Endothelial cell (in vitro differentiated cells): ENCODE results near the gene MRO. TPM values are rescaled to one million over a fixed set of nuclear protein-coding genes. Genes with fewer than 3 reads are reported as not detected.

Experiments
- DNase-seq: peaks from one replicate; pipeline ENCODE4 v3.0.0; 2021; ENCODE audit warnings: low spot score
- H3K27ac Mint-ChIP-seq: one replicate; pipeline ENCODE4 v1.8.0; 2021; ENCODE audit warnings: mixed read lengths, inconsistent platforms; ENCODE audit not compliant: unreplicated experiment
- H3K27me3 Mint-ChIP-seq: one replicate; pipeline ENCODE4 v1.8.0; 2021; ENCODE audit warnings: mild to moderate bottlenecking, moderate library complexity, mixed read lengths, inconsistent platforms; ENCODE audit not compliant: unreplicated experiment
- H3K36me3 Mint-ChIP-seq: one replicate; pipeline ENCODE4 v1.8.0; 2021; ENCODE audit warnings: mild to moderate bottlenecking, low read depth, mixed read lengths, inconsistent platforms; ENCODE audit not compliant: unreplicated experiment
- H3K4me1 Mint-ChIP-seq: one replicate; pipeline ENCODE4 v1.8.0; 2021; ENCODE audit warnings: mild to moderate bottlenecking, mixed read lengths, inconsistent platforms; ENCODE audit not compliant: unreplicated experiment
- H3K4me3 Mint-ChIP-seq: one replicate; pipeline ENCODE4 v1.8.0; 2021; ENCODE audit warnings: mild to moderate bottlenecking, mixed read lengths, inconsistent platforms; ENCODE audit not compliant: unreplicated experiment
- H3K9me3 Mint-ChIP-seq: one replicate; pipeline ENCODE4 v1.8.0; 2021; ENCODE audit warnings: mixed read lengths, inconsistent platforms; ENCODE audit not compliant: unreplicated experiment
- total RNA-seq: library from RNA; stranded (reverse); fragmentation: NEBNext Ultra II Directional; extraction: Animal tissue kit (Norgen Biotek cat#: 25700); gene quantifications from one replicate; pipeline ENCODE4 v1.2.1, GENCODE V29; 2021; ENCODE audit not compliant: unreplicated experiment
- TF ChIP-seq, protein P1 (sequence below): fragments of 200-600 bp; sonication (generic); IDR thresholded peaks from one replicate; pipeline ENCODE4 v1.5.0; 2021; ENCODE audit warnings: antibody characterized with exemption; ENCODE audit not compliant: unreplicated experiment

Gene MRO
- total RNA-seq, 1 donor from 2014 or later, result 0.23 TPM

DNA sequence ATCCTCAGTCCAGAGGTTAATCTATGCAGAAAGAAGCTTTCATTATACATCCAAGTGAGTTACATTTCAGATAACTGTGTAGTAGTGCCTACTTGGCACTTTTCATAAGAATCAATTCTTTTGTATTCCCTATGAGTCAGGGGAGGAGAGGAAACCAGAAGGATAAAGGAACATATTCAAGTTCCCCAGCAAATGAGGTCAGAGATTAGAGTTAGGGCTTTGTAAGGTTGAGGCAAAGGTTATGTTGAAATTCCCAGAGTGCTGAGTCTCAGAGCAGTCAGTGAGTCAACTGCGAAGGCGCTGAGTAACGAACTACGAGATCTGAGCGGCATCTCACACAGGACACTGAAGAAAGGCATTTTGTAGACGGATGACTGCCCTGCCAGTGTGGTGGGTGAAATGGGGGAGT, 34.1 kb upstream of the MRO start:
- no peak overlapping the region for H3K27ac Mint-ChIP-seq
- TF ChIP-seq, protein P1, sequence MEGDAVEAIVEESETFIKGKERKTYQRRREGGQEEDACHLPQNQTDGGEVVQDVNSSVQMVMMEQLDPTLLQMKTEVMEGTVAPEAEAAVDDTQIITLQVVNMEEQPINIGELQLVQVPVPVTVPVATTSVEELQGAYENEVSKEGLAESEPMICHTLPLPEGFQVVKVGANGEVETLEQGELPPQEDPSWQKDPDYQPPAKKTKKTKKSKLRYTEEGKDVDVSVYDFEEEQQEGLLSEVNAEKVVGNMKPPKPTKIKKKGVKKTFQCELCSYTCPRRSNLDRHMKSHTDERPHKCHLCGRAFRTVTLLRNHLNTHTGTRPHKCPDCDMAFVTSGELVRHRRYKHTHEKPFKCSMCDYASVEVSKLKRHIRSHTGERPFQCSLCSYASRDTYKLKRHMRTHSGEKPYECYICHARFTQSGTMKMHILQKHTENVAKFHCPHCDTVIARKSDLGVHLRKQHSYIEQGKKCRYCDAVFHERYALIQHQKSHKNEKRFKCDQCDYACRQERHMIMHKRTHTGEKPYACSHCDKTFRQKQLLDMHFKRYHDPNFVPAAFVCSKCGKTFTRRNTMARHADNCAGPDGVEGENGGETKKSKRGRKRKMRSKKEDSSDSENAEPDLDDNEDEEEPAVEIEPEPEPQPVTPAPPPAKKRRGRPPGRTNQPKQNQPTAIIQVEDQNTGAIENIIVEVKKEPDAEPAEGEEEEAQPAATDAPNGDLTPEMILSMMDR, result no peak
- H3K4me3 Mint-ChIP-seq, result no peak overlapping the region
- H3K36me3 Mint-ChIP-seq, result no peaks in the 10 kb centered on the region
- H3K9me3 Mint-ChIP-seq, result no peaks in the 10 kb centered on the region
- H3K27me3 Mint-ChIP-seq, result peaks cover 2% of the 10 kb centered on the region
- H3K4me1 Mint-ChIP-seq, result no peaks in the 10 kb centered on the region
- DNase-seq, result no peak

DNA sequence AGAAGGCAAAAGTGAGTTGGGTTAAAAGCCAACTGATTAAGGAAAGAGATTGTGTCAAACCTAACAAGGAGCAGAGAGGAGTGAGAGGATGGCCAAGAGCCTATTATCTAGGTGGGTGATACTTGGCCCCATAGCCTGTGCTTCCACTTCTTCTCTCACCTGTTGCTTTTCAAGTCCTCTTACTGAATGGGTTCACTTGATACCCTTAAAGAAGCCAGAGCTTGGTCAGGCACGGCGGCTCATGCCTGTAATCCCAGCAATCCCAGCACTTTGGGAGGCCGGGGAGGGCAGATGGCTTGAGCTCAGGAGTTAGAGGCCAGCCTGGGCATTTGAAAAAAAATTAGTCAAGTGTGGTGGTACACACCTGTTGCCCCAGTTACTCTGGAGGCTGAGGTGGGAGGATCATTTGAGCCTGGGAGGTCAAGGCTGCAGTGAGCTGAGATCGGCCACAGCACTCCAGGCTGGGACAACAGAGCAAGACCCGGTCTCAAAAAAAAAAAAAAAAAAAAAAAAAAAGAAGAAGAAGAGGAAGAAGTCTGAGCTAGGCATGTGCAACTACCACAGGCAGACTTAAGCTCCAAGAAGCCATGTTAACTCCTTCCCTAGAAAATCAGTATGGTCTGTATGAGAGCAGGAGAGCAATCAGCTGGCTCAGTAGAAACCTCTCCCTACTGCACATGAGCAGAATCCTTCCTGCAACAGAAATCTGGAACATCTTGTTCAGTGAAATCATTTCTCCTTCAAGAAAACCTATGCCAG, 30.7 kb upstream of the MRO start:
- no peak for DNase-seq
- Mint-ChIP-seq H3K9me3 (no peaks in the 10 kb centered on the region), H3K36me3 (no peaks in the 10 kb centered on the region), H3K4me3 (no peak overlapping the region), H3K27me3 (no peaks in the 10 kb centered on the region), H3K27ac (no peak overlapping the region), H3K4me1 (peaks cover 5% of the 10 kb centered on the region)
- TF ChIP-seq, protein P1, result no peak

DNA sequence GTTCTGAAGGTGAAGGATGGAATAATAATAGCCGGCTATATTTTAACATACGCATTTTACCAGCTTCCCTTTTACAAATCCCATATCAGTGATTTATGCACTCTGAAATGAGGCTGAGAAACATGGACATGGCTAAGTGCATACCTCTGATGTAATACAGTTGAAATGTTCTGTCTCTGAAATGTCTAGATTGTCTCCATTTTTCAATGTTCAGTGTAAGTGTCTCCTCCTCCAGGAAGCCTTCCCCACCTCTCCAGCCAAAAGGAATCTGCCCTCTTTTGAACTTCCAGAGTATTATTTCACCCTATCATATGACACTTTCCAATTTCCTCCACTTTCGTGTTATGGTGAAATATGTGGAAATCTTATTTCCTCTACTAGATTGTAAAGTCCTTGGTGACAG, 29.6 kb upstream of the MRO start:
- DNase-seq, result no peak
- Mint-ChIP-seq H3K4me1 (peaks cover 5% of the 10 kb centered on the region), H3K9me3 (no peaks in the 10 kb centered on the region), H3K36me3 (no peaks in the 10 kb centered on the region), H3K4me3 (no peak overlapping the region), H3K27me3 (no peaks in the 10 kb centered on the region), H3K27ac (no peak overlapping the region)
- TF ChIP-seq, protein P1, result no peak

DNA sequence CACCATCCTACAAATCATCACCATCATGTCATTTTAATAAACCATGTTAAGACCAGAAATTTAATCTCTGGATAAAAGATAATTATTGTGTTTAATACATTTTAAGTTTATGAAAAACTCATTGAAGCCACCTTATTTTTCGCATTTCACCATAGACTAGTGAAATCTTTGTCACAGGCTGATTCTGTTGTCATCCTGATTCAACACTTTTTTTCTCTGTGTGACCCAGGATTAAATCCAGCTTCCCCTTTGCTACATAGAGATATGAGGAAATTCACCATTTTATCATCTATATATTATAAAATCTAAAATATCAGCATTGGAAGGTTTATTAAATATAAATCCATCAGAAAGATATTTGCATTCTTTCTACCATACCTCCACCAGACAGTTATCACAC, 29.2 kb upstream of the MRO start:
- H3K27me3 Mint-ChIP-seq, result no peaks in the 10 kb centered on the region
- H3K27ac Mint-ChIP-seq, result no peak overlapping the region
- no peak overlapping the region for H3K4me3 Mint-ChIP-seq
- no peaks in the 10 kb centered on the region for H3K36me3 Mint-ChIP-seq
- no peaks in the 10 kb centered on the region for H3K9me3 Mint-ChIP-seq
- no peak for DNase-seq
- TF ChIP-seq, protein P1, result no peak
- H3K4me1 Mint-ChIP-seq, result peaks cover 5% of the 10 kb centered on the region

DNA sequence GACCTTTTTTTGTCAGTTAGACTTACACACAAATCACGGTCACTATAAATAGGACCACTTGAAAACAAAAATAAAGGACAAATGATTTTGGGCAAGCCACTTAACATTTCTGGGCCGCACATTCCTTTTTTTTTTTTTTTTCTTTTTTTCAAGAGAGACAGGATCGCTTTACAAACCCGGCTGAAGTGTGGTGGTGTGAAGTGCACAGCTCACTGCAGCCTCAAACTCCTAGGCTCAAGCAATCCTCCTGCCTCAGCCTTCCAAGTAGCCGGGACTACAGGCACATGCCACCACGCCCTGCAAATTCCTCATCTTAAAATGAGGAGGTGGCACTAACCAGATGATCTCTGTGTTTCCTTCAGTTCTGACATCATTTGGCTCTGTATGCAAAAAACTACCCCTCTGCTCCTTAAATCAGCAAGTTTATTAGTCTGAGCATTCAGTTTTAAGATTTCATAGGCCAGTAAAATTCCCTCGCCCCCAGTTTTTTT, 28.3 kb upstream of the MRO start:
- TF ChIP-seq, protein P1, result no peak
- Mint-ChIP-seq H3K27ac (no peak overlapping the region), H3K4me3 (no peak overlapping the region), H3K36me3 (no peaks in the 10 kb centered on the region), H3K9me3 (no peaks in the 10 kb centered on the region), H3K4me1 (peaks cover 5% of the 10 kb centered on the region), H3K27me3 (no peaks in the 10 kb centered on the region)
- no peak for DNase-seq
